ENCODE data around the gene ERMARD. TPM values are rescaled to one million over a fixed set of nuclear protein-coding genes. Genes with fewer than 3 reads are reported as not detected.

ERMARD gene
- total RNA-seq, 1 donor from 2014 or later: 9.4 TPM

GRCh38 chr6:169798764-169799473 is 47.5 kb downstream of the ERMARD start:
- DNase-seq (no peak), ATAC-seq (no peak)
- intact Hi-C loops (cut with micrococcal nuclease): no loop called here

DNA sequence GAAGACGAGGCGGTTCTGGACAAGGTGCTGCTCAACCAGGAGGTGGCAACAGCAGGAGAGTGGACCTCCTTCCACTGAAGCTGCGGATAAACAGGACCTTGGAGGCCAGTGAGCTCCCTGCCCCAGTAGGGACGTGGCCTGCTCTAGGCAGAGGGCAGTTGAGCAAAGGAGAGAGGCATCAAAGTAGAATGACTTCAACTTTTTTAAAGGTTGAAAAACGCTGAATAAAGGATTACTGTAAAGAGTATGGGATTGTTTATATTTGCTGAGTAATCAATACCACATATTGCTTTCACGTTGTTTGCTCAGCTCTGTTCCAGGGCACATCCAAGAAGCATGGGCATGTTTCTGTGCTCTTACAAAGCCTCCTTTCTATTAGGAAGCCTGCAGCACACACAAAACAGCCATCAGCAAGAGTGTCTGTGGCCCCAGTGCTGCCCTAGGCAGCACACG is 48.1 kb downstream of the ERMARD start:
- intact Hi-C loops (cut with micrococcal nuclease): no loop called here
- DNase-seq: no peak
- no peak for ATAC-seq

DNA sequence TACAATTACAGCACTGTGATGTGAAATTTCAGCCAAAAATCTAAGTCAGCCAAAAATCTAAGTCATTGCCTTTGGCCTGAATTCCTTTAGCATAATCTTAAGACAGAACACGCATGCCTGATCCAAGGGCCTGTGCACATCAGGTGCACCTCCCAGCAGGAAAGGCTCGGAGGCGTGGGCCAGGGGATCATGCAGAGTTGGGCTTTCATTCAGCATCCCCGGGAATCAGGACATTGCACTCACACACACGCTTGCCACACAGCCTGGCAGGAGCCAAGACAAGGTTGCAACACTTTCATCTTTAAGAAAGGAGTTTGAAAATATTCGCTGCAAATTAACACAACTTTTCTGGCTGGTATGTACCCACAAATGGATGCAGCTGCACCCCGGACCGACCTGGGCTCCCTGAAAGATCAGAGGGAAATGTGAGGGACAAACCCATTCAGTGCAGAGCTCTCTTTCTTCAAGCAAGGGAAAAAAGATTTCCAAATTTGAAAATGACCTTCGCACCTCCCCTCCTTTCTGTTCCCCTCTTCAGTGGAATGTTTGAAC is 48.8 kb downstream of the ERMARD start:
- intact Hi-C loops (cut with micrococcal nuclease): no loop called here
- no peak for ATAC-seq
- DNase-seq: no peak

GRCh38 chr6:169800668-169801395 is 49.4 kb downstream of the ERMARD start:
- no peak for DNase-seq
- intact Hi-C loops (cut with micrococcal nuclease): no loop called here
- no peak for ATAC-seq

DNA sequence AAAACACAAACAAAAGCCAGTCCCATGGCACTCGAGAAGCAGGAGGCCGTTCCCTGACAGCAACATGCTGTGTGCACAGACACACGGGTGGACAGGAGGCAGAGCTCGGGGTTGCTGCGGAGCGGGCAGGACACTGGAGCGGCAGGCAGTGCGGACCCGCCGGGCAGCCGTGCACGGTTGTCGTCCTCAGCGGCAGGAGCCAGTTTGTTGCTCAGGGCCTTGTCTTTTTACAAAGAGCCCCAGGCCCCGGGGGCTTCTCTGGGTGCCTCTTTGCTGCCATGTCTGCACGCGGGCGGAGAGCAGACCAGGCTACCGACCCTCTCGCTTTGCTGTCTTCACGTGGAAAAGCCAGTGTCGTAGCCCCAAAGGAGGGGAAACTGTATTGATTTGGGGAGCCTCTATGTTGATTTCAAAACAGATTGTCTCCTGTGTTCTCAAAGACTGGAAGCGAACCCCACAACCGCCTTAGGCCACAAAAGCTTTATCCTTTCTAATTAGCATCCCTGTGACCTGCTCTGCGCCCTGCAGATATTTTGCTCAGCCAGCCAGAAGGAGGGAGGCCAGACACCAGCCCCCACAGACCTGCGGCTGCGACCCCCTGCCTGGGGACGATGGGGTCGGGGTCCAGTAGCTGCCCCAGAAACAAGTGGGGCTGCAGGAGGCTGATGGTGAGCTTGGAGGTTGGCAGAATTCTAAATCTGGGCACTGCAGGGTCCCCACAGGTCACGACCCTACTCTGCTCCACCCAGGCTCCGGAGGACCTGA is 50.2 kb downstream of the ERMARD start:
- intact Hi-C loops (cut with micrococcal nuclease): no loop called here
- ATAC-seq: no peak
- DNase-seq: no peak

DNA sequence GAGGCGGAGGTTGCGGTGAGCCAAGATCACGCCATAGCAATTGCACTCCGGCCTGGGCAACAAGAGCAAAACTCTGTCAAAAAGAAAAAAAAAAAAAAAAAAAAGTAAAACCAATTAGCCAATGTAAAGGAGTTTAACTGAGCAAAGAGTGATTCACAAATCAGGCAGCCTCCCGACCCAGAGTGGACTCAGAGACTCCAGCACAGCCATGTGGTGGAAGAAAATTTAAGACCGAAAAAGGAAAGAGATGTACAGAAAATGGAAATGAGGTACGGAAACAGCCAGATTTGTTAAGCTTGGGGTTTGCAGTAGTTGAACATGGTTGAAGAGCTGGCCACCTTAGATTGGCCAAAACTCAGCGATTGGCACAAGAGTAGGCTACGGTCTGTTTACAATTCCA is 51.4 kb downstream of the ERMARD start:
- intact Hi-C loops (cut with micrococcal nuclease): no loop called here
- ATAC-seq: no peak
- no peak for DNase-seq

DNA sequence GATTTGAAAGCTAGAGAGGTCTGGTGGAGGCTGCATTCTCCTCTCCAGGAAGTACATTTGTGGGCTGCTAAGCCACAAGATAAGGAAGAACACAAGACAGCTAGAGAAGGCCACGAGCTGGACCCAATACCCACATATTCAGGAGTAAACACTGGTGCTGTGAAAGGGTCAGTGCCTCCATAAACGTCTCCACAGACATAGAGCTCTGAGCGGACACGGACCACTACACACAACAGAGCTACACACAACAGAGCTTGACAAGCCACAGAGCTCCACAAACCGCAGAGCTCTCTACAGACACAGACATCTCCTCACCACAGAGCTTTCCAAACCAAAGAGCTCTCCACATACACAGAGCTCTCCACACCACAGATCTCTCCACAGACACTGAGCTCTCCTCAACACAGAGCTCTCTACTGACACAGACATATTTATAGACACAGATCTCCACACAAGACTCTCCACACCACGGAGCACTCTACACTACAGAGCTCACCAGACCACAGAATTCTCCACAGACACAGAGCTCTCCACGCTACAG is 51.9 kb downstream of the ERMARD start:
- no peak for ATAC-seq
- intact Hi-C loops (cut with micrococcal nuclease): no loop called here
- no peak for DNase-seq

- DNase-seq: no peak
These were observed 52.5 kb downstream of the ERMARD start for GRCh38 chr6:169803816-169804340.

GRCh38 chr6:169804427-169804826 is 53.0 kb downstream of the ERMARD start:
- no peak for DNase-seq
- intact Hi-C loops (cut with micrococcal nuclease): no loop called here
- ATAC-seq: no peak

More at GRCh38 chr6:169803816-169804340, 52.5 kb downstream of the ERMARD start:
- intact Hi-C loops (cut with micrococcal nuclease): no loop called here
- no peak for ATAC-seq

- DNase-seq (no peak), ATAC-seq (no peak)
- intact Hi-C loops (cut with micrococcal nuclease): no loop called here
These were observed 53.9 kb downstream of the ERMARD start for GRCh38 chr6:169805242-169805838.

GRCh38 chr6:169806701-169807100 is 55.3 kb downstream of the ERMARD start:
- intact Hi-C loops (cut with micrococcal nuclease): no loop called here
- DNase-seq (no peak), ATAC-seq (no peak)

- intact Hi-C loops (cut with micrococcal nuclease): no loop called here
- ATAC-seq (no peak), DNase-seq (no peak)
These were observed 55.8 kb downstream of the ERMARD start for GRCh38 chr6:169807229-169807628.

DNA sequence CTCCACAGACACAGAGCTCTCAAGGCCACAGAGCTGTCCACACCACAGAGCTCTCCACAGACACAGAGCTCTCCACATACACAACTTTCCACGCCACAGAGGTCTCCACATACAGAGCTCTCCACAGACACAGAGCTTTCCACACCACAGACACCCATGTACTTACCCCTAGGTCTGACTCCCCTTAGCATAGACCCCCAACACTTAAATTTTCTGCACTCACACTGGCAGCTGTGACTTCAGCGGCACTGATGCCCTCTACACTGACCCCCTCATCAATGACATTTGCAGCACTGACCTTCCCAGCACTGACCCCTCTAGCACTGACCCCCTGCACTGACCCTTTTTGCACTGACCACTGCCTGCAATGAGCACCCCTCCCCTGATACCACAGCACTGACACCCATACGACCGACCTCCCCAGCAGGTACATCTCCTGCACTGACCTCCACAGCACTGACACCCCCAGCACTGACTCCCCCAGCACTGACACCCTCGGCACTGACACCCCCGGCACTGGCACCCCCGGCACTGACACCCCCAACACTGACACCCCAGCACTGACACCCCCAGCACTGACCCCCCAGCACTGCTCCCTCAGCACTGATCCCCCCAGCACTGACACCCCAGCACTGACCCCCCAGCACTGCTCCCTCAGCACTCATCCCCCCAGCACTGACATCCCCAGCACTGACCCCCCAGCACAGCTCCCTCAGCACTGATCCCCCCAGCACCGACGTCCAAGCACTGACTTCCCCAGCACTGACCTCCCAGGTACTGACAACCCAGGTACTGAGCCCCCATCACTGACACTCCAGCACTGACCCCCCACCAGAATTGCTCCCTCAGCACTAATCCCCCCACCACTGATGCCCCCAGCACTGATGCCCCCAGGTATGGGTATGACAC is 56.5 kb downstream of the ERMARD start:
- intact Hi-C loops (cut with micrococcal nuclease): no loop called here
- DNase-seq (no peak), ATAC-seq (no peak)

DNA sequence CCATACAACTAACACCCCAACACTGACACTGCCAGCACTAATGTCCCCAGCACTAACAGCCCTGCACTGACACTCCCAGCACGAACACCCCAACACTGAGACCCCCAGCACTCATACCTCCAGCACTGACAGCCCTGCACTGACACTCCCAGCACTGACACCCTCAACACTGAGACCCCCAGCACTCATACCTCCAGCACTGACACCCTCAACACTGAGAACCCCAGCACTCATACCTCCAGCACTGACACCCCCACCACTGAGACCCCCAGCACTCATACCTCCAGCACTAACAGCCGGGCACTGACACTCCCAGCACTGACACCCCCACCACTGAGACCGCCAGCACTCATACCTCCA is 57.2 kb downstream of the ERMARD start:
- intact Hi-C loops (cut with micrococcal nuclease): no loop called here
- no peak for ATAC-seq
- no peak for DNase-seq

DNA sequence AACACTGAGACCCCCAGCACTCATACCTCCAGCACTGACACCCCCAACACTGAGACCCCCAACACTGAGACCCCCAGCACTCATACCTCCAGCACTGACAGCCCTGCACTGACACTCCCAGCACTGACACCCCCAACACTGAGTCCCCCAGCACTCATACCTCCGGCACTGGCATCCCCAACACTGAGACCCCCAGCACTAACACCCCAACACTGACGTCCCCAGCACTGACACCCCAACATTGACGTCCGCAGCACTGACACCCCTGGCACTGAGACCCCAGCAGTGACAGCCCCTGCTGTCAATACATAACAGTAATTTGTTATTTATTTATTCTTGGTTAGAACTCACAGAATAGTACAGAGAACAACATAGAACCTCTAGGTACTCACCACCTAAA is 58.0 kb downstream of the ERMARD start:
- ATAC-seq (no peak), DNase-seq (no peak)
- intact Hi-C loops (cut with micrococcal nuclease): no loop called here

- intact Hi-C loops (cut with micrococcal nuclease): no loop called here
- DNase-seq (no peak), ATAC-seq (no peak)
These were observed 58.9 kb downstream of the ERMARD start for GRCh38 chr6:169810066-169810989.

- no peak for ATAC-seq
- no peak for DNase-seq
- intact Hi-C loops (cut with micrococcal nuclease): no loop called here
These were observed 59.6 kb downstream of the ERMARD start for GRCh38 chr6:169811072-169811471.
